HS-5 (cell line): Measurements from ENCODE around the gene IQSEC2.

Source experiments
- DNase-seq: peaks from one replicate; pipeline ENCODE4 v3.0.0-alpha.2; 2012; ENCODE audit warnings: low read depth

Gene IQSEC2

GRCh38 chrX:53305219-53305995, 24.0 kb upstream of the IQSEC2 start:
- DNase-seq: no peak

- DNase-seq: no peak
These were observed 21.8 kb upstream of the IQSEC2 start for GRCh38 chrX:53303195-53303594.

- no peak for DNase-seq
These were observed 18.8 kb upstream of the IQSEC2 start for GRCh38 chrX:53300157-53300556.

- DNase-seq: no peak
These were observed 12.8 kb upstream of the IQSEC2 start for GRCh38 chrX:53294024-53294648.

- no peak for DNase-seq
These were observed 10.2 kb upstream of the IQSEC2 start for GRCh38 chrX:53291596-53291995.

- DNase-seq: no peak
These were observed 9.2 kb upstream of the IQSEC2 start for GRCh38 chrX:53290441-53291041.

- DNase-seq: no peak
These were observed 6.8 kb upstream of the IQSEC2 start for GRCh38 chrX:53288189-53288588.

- no peak for DNase-seq
These were observed 6.2 kb upstream of the IQSEC2 start for GRCh38 chrX:53287493-53288138.

- DNase-seq: no peak
These were observed 4.8 kb upstream of the IQSEC2 start for GRCh38 chrX:53286171-53286570.

GRCh38 chrX:53285591-53285990, 4.2 kb upstream of the IQSEC2 start:
- DNase-seq: no peak

GRCh38 chrX:53284684-53285447, 3.5 kb upstream of the IQSEC2 start:
- no peak for DNase-seq

- DNase-seq: no peak
These were observed 2.2 kb upstream of the IQSEC2 start for GRCh38 chrX:53283567-53283966.

GRCh38 chrX:53283099-53283498, 1.7 kb upstream of the IQSEC2 start:
- no peak for DNase-seq

GRCh38 chrX:53281963-53282695, 745 bp upstream of the IQSEC2 start:
- DNase-seq: no peak

GRCh38 chrX:53280331-53281320, 758 bp downstream of the IQSEC2 start:
- no peak for DNase-seq

GRCh38 chrX:53279296-53280237, 1.8 kb downstream of the IQSEC2 start:
- DNase-seq: no peak

GRCh38 chrX:53272808-53273337, 8.5 kb downstream of the IQSEC2 start:
- no peak for DNase-seq

GRCh38 chrX:53269536-53270107, 11.8 kb downstream of the IQSEC2 start:
- DNase-seq: no peak
